AG04449 (cell line): ENCODE results near the gene BHLHE41.

Experiments used
- CTCF ChIA-PET: fragments of 350-600 bp; formaldehyde crosslinking; extraction: SDS; loops from one replicate; lab custom pipeline; 2021; ENCODE audit warnings: antibody characterized with exemption; lab: Yijun Ruan, JAX
- POLR2A ChIA-PET: fragments of 400-600, 350-600 bp; formaldehyde crosslinking; extraction: SDS; loops from one replicate; lab custom pipeline; 2020; ENCODE audit warnings: antibody characterized with exemption, inconsistent platforms; lab: Yijun Ruan, JAX
- DNase-seq: peaks from one replicate; pipeline ENCODE4 v3.0.0-alpha.2; 2010; ENCODE audit warnings: low read depth, low spot score
- H3K4me3 ChIP-seq: 2 replicates; pipeline ENCODE4 v1.5.1; 2011; ENCODE audit warnings: low read depth, mild to moderate bottlenecking, control low read depth, low read length
- CTCF ChIP-seq: IDR thresholded peaks from one replicate; pipeline ENCODE4 v1.5.1; 2011; ENCODE audit warnings: mild to moderate bottlenecking, moderate library complexity, low read length, control low read depth, inconsistent platforms; ENCODE audit not compliant: insufficient read depth; ENCODE audit errors: missing control alignments

Gene BHLHE41

DNA sequence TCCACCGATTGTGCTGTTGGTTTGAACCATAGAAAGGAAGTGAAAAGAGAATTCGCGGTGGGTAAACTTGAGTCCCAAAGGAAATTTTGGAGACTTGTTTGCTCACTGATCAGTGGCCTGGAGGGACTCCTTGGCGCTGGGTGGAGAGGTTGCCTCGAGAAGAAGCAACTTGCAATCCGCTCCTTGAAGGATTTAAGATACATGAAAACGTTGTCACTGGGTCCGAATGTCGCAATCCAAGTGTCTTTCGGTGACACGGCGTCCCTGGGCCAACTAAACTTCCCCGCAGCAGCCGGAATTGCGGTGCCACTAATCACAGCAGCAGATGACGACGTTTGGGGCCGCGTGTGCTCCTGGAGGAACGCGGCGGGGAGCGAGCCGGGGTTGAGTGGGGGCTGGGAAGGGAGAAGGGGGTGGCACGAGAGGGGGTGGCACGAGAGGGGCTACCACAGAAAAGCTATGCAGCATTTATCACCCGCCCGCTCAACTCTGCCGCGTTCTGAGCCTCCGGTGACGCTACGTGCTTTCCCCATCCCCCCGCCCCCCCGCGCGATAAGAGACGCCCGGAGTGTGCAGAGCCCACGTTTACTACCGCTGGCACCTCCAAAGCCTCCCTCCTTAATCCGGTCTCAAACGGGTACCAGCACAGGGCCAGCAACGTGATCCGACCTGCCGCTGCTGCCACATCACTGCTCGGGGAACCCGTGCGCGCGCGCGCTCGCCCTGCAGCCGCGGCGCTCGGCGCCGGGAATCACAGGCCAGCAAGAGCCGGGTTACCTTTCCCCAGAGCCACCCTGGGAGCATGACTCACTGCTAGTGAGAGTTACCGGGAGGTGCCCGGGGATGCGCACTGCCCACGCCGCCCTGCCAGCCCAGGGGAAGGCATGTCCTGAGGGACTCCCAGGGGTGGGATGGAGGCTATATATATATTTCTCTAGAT is 833 bp upstream of the BHLHE41 start:
- ChIA-PET CTCF (interaction anchor here (2.2 to 8.0 kb wide), 3 partner anchors 9 to 486 kb away, joined by 7 to 90 read pairs (median 9); no protein-coding TSS in a partner anchor), POLR2A (no interaction called here)
- no peak for TF ChIP-seq CTCF
- peak overlapping the region; percentile 69 for H3K4me3 ChIP-seq
- DNase-seq: peak; percentile 24

GRCh38 chr12:26123482-26123980 is 1.3 kb downstream of the BHLHE41 start:
- ChIA-PET CTCF (interaction anchor here (0.6 to 8.3 kb wide), 14 partner anchors 11 to 707 kb away, joined by 3 to 90 read pairs (median 4); no protein-coding TSS in a partner anchor), POLR2A (interaction anchor here (1.0 to 2.2 kb wide), 5 partner anchors 9 to 708 kb away, joined by 3 to 5 read pairs (median 3); no protein-coding TSS in a partner anchor)
- no peak for TF ChIP-seq CTCF
- DNase-seq: no peak
- peak overlapping the region; percentile 69 for H3K4me3 ChIP-seq

DNA sequence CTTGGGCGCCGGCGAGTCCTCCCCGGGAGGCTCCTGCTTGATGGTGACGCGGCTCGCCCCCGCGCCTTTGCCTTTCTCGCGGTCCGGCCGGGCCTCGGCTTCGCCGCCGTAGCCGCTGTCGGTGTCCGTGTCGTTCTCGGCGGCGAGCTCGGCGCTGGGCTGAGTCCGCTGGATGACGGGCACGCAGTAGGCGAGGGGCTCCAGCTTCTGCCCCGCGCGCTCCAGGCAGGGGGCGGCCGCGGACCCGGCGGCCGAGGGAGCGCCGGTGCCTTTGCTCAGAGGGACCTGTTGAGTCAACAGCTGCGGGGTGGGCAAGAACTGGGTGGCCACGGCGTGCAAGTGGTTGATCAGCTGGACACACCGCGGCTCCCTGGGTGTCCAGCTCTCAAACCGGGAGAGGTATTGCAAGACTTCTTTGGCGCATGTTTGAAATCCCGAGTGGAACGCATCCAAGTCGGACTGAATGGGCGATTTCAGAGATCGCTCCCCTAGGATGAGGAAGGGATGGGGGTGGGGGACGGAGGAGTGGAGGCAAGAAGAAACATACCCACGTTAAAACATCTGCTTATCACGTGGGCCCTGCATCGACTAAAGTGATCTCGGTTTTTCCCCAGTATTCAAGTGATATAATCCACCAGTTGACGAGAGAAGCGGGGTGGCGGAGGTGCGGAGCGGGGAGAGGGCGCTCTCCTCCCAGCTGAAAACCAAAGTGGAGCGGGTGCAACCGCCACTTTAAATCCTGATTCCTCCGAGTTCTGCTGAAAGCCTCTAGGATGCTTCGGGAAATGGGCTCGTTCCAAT is 2.0 kb downstream of the BHLHE41 start:
- TF ChIP-seq CTCF: peak; percentile 33
- CTCF ChIA-PET: interaction anchor here (0.7 to 8.3 kb wide), 22 partner anchors 9 to 710 kb away, joined by 3 to 90 read pairs (median 4); partner anchors contain the start of gene ITPR2

GRCh38 chr12:26122061-26122680 is 2.7 kb downstream of the BHLHE41 start:
- DNase-seq: no peak
- CTCF ChIA-PET: interaction anchor here (0.7 to 8.3 kb wide), 23 partner anchors 10 to 711 kb away, joined by 3 to 90 read pairs (median 3); partner anchors contain the start of gene ITPR2

More for the DNA sequence above, 2.0 kb downstream of the BHLHE41 start:
- no peak for DNase-seq
- POLR2A ChIA-PET: interaction anchor here (0.6 to 2.2 kb wide), 7 partner anchors 8 to 709 kb away, joined by 3 to 5 read pairs (median 3); no protein-coding TSS in a partner anchor
- H3K4me3 ChIP-seq: peak overlapping the region; percentile 69

More at GRCh38 chr12:26122061-26122680, 2.7 kb downstream of the BHLHE41 start:
- no peak for TF ChIP-seq CTCF
- POLR2A ChIA-PET: interaction anchor here (0.6 to 2.2 kb wide), 4 partner anchors 32 to 197 kb away, joined by 3 to 5 read pairs (median 3); no protein-coding TSS in a partner anchor
- H3K4me3 ChIP-seq: peak overlapping the region; percentile 69
